Stomach (tissue), 9 donors: ENCODE results near the gene RBM19. TPM values are rescaled to one million over a fixed set of nuclear protein-coding genes. Genes with fewer than 3 reads are reported as not detected.
"Not testable (repeated sequence)": the region's sequence is repeated elsewhere in the genome, so short reads cannot be mapped to it uniquely, and the experiment has no call there.

Source experiments
- DNase-seq, 2 donors: peaks; one replicate each; pipeline versions ENCODE4 v3.0.0 to v3.0.0-alpha.2; 2013 to 2019
- H3K27ac ChIP-seq, 5 donors: fragments of 200-600 bp in 4 of 5; sonication (generic) in 4 of 5; one replicate each; pipeline ENCODE4 v1.5.1; 2013 to 2019; ENCODE audit warnings: mild to moderate bottlenecking in 1 of 5, moderate library complexity in 1 of 5
- H3K27me3 ChIP-seq, 3 donors: fragments of 200-600 bp; sonication (generic); one replicate each; pipeline ENCODE4 v1.5.1; 2017 to 2019; ENCODE audit warnings: mixed run types in 1 of 3
- H3K36me3 ChIP-seq, 4 donors: fragments of 200-600 bp; sonication (generic); 1 replicate in 3 of 4; 2 replicates in 1 of 4; pipeline ENCODE4 v1.5.1; 2016 to 2019
- H3K4me1 ChIP-seq, 4 donors: fragments of 200-600 bp; sonication (generic); one replicate each; pipeline ENCODE4 v1.5.1; 2016 to 2019
- H3K4me3 ChIP-seq, 4 donors: fragments of 200-600 bp; sonication (generic) in 3 of 4; one replicate each; pipeline ENCODE4 v1.5.1; 2016 to 2019; ENCODE audit warnings: mild to moderate bottlenecking in 1 of 4
- H3K9me3 ChIP-seq, 4 donors: fragments of 200-600 bp; sonication (generic); one replicate each; pipeline ENCODE4 v1.5.1; 2016 to 2019
- EP300 ChIP-seq: sonication (generic); formaldehyde crosslinking; IDR thresholded peaks from one replicate; pipeline ENCODE4 v1.6.1; 2017; ENCODE audit warnings: antibody characterized with exemption
- POLR2A ChIP-seq, 4 donors: fragments of 450-650 bp; IDR thresholded peaks; one replicate each; pipeline ENCODE4 v1.6.1; 2016; ENCODE audit warnings: antibody characterized with exemption in 4 of 4, control low read depth in 2 of 4, mild to moderate bottlenecking in 1 of 4, moderate library complexity in 1 of 4
- POLR2AphosphoS5 ChIP-seq, 3 donors: sonication (generic); formaldehyde crosslinking; IDR thresholded peaks; one replicate each; pipeline ENCODE4 v1.6.1; 2016; ENCODE audit warnings: antibody characterized with exemption in 3 of 3
- WGBS, 5 donors: extraction: QIAGEN DNeasy Blood & Tissue Kit in 3 of 5; methylation state at CpG; one replicate each; pipeline versions ENCODE4 v1.1.5 to v1.1.7; 2013 to 2018; 5-methylcytosine and 5-hydroxymethylcytosine counted together
- intact Hi-C: fragments of 100-400 bp; cut with DNase I; formaldehyde crosslinking; loops from one replicate; pipeline ENCODE4 v1.15.1; 2023; ENCODE audit warnings: low total_unique reads
- polyA plus RNA-seq, 3 donors: library from polyadenylated mRNA; stranded (reverse); fragments of 200-250 nt; gene quantifications; one replicate each; pipeline ENCODE4 v1.2.3, GENCODE V29; 2013
- total RNA-seq, 5 donors: library from RNA; depleted of rRNA; stranded (reverse); fragments of >200 nt; gene quantifications; one replicate each; pipeline versions ENCODE4 v1.1.0 to v1.2.3, GENCODE V29; 2014 to 2016
- TF ChIP-seq, protein P1 (sequence below), 7 experiments: fragments of 450-650 bp in 4 of 7; fragments of 200-600 bp in 3 of 7; sonication (generic) in 3 of 7; IDR thresholded peaks; one replicate each; pipeline ENCODE4 v1.5.1; 2016 to 2019; ENCODE audit warnings: antibody characterized with exemption in 7 of 7, control low read depth in 2 of 7, mild to moderate bottlenecking in 1 of 7
- donor health status: healthy with polysubstance abuse.
- donor health status: Bipolar disorder and iron deficiency.
- donor health status: healthy.

Gene RBM19
- total and polyA plus RNA-seq, 8 donors = 8.1 to 109 (median 27.3) TPM

GRCh38 chr12:113813229-113813541 lies 152.9 kb downstream of the RBM19 start:
- H3K4me1 ChIP-seq = no peaks in the 10 kb centered on the region
- WGBS, 5 donors = 75 to 87% (median 84%) methylated on average over 6 of the region's 6 CpGs
- TF ChIP-seq, protein P1, sequence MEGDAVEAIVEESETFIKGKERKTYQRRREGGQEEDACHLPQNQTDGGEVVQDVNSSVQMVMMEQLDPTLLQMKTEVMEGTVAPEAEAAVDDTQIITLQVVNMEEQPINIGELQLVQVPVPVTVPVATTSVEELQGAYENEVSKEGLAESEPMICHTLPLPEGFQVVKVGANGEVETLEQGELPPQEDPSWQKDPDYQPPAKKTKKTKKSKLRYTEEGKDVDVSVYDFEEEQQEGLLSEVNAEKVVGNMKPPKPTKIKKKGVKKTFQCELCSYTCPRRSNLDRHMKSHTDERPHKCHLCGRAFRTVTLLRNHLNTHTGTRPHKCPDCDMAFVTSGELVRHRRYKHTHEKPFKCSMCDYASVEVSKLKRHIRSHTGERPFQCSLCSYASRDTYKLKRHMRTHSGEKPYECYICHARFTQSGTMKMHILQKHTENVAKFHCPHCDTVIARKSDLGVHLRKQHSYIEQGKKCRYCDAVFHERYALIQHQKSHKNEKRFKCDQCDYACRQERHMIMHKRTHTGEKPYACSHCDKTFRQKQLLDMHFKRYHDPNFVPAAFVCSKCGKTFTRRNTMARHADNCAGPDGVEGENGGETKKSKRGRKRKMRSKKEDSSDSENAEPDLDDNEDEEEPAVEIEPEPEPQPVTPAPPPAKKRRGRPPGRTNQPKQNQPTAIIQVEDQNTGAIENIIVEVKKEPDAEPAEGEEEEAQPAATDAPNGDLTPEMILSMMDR (IDR thresholded peaks at IDR 0.05) = no peak
- TF ChIP-seq POLR2AphosphoS5 (IDR thresholded peaks at IDR 0.05) = no peak
- TF ChIP-seq EP300 = no peak
- H3K4me3 ChIP-seq = no peak overlapping the region
- H3K9me3 ChIP-seq = peaks cover 0 to 13% (median 11%) of the 10 kb centered on the region in 4 donors
- intact Hi-C loops = no loop called here
- no peak for DNase-seq
- peaks cover 2 to 72% (median 31%) of the 10 kb centered on the region in 4 donors for H3K36me3 ChIP-seq
- H3K27me3 ChIP-seq = no peaks in the 10 kb centered on the region
- H3K27ac ChIP-seq = no peak overlapping the region

DNA sequence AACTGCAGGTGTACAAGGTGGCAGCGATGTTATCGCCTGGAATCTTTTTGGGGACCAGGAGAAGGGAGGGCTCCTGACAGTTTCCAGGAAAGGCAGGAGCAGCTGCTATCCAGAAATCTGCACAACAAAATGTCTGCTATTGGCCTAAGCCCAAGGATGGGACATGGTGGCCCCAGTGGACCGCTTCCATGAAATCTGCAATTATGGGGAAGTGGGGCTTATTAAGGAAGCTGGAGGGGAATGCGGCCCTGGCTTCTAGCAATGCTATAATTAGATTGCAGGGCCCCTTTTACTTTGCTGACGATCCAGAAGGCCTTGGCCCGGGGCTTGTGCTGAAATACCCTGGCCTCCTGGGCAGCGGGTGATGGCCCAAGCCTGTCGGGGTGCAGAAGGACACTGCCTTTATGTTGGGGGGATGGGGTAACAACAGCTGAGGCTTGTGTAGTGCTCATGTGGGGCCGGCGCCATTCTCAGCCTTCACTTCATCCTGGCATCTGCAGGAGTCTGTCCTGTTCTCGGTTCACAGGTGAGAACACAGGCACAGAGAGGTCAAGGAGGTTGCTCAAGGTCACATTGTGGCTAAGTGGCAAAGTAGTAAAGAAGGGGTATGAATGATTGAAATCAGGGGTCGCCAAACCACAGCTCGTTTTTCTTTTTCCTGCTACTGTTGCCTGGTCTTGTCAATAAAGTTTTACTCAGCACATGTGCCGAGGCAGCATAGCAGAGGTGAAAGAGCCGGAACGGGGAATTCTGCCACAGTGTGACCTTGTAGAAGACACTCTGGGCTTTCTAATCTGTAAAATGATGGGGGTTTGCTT lies 153.5 kb downstream of the RBM19 start:
- 83 to 92% (median 84%) methylated on average over 14 to 16 of the region's 16 CpGs for WGBS, 5 donors
- Histone ChIP-seq H3K27ac (no peak overlapping the region), H3K4me1 (no peaks in the 10 kb centered on the region), H3K36me3 (peaks cover 2 to 71% (median 29%) of the 10 kb centered on the region in 4 donors), H3K4me3 (no peak overlapping the region), H3K9me3 (peaks cover 0 to 14% (median 12%) of the 10 kb centered on the region in 4 donors), H3K27me3 (no peaks in the 10 kb centered on the region)
- intact Hi-C loops = no loop called here
- TF ChIP-seq POLR2AphosphoS5 (IDR thresholded peaks at IDR 0.05) = no peak
- TF ChIP-seq EP300 = no peak
- TF ChIP-seq, protein P1 (IDR thresholded peaks at IDR 0.05) = no peak
- no peak for TF ChIP-seq POLR2A (IDR thresholded peaks at IDR 0.05)
- no peak for DNase-seq

DNA sequence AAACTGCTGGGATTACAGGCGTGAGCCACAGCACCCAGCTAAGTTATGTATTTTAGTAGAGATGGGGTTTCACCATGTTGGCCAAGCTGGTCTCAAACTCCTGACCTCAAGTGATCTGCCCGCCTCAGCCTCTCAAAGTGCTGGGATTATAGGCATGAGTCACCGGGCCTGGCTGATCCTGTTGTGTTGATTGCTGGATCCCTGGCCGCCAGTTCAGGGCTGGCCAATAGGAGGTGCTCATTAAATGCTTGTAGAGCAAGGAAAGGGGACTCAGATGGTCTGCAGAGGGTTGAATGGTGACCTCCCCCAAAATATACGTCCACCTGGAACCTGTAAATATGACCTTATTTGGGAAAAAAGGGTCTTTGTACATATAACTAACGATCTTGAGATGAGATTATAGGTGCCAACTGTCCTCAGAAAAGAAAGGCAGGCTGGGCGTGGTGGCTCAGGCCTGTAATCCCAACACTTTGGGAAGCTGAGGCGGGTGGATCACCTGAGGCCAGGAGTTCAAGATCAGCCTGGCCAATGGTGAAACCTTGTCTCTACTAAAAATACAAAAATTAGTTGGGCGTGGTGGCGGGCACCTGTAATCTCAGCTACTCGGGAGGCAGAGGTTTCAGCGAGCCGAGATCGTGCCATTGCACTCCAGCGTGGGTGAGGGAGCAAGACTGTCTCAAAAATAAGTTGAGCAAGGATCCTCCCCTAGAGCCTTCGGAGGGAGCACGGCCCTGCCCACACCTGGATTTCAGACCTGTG lies 156.5 kb downstream of the RBM19 start:
- intact Hi-C loops = not testable (repeated sequence)

GRCh38 chr12:113808095-113808951 lies 157.8 kb downstream of the RBM19 start:
- Histone ChIP-seq H3K36me3 (peaks cover 0 to 34% (median 6%) of the 10 kb centered on the region in 4 donors), H3K27ac (no peak overlapping the region), H3K27me3 (no peaks in the 10 kb centered on the region), H3K4me3 (no peak overlapping the region), H3K9me3 (peaks cover 4 to 32% (median 25%) of the 10 kb centered on the region in 4 donors), H3K4me1 (no peaks in the 10 kb centered on the region)
- 62 to 68% (median 64%) methylated on average over 19 of the region's 19 CpGs for WGBS, 5 donors
- intact Hi-C loops = no loop called here
- no peak for DNase-seq
- TF ChIP-seq POLR2A (IDR thresholded peaks at IDR 0.05) (no peak), EP300 (no peak), POLR2AphosphoS5 (IDR thresholded peaks at IDR 0.05) (no peak)
- TF ChIP-seq, protein P1 (IDR thresholded peaks at IDR 0.05) = no peak

More for the DNA sequence above, 156.5 kb downstream of the RBM19 start:
- H3K27ac ChIP-seq, DNase-seq, H3K4me3 ChIP-seq, H3K4me1 ChIP-seq, H3K27me3 ChIP-seq: not testable (repeated sequence)
- H3K9me3 ChIP-seq = peaks cover 4 to 32% (median 25%) of the 10 kb centered on the region in 4 donors
- 87 to 94% (median 91%) methylated on average over 17 of the region's 17 CpGs for WGBS, 5 donors
- H3K36me3 ChIP-seq = peaks cover 2 to 42% (median 8%) of the 10 kb centered on the region in 4 donors
